ENCODE results near the gene EVC. TPM values are rescaled to one million over a fixed set of nuclear protein-coding genes. Genes with fewer than 3 reads are reported as not detected.
A peak's percentile ranks its signal among the peaks of the same experiment; 100 is the strongest.

EVC gene
- total RNA-seq, 1 experiment from 2014 or later: 29.0 TPM

DNA sequence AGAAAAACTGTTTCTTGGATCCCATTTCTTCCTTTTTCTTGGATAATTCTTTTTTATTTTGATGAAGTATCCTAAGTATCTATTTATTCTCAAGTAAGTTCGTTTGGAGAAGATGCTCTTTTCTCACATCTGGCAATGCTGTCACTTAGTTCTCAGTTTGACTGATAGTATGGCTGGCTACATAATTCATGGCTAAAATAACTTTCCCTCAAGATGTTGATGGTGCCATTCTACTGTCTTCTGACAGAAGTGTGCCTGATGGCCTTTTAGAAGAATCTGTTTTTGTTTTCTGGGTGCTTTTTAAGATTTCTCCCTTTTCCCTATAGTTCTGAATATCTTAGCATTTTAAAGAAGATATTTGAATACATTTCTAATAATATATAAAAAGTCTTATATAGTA lies 44.3 kb upstream of the EVC start:
- TF ChIP-seq, protein P1, sequence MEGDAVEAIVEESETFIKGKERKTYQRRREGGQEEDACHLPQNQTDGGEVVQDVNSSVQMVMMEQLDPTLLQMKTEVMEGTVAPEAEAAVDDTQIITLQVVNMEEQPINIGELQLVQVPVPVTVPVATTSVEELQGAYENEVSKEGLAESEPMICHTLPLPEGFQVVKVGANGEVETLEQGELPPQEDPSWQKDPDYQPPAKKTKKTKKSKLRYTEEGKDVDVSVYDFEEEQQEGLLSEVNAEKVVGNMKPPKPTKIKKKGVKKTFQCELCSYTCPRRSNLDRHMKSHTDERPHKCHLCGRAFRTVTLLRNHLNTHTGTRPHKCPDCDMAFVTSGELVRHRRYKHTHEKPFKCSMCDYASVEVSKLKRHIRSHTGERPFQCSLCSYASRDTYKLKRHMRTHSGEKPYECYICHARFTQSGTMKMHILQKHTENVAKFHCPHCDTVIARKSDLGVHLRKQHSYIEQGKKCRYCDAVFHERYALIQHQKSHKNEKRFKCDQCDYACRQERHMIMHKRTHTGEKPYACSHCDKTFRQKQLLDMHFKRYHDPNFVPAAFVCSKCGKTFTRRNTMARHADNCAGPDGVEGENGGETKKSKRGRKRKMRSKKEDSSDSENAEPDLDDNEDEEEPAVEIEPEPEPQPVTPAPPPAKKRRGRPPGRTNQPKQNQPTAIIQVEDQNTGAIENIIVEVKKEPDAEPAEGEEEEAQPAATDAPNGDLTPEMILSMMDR (IDR thresholded peaks at IDR 0.05; ENCODE audit: unreplicated experiment): no peak
- BruUV-seq (replicated peaks): no TSS peak
- ChIA-PET CTCF (interaction anchor here (0.7 kb wide), 1 partner anchor 121 kb away, joined by 3 read pairs; no protein-coding TSS in a partner anchor), POLR2A (no interaction called here)
- H3K4me3 Mint-ChIP-seq (ENCODE audit: unreplicated experiment): no peak overlapping the region
- H3K36me3 Mint-ChIP-seq (ENCODE audit: insufficient read depth, unreplicated experiment): peaks cover 18% of the 10 kb centered on the region
- DNase-seq (ENCODE audit: unreplicated experiment): no peak
- intact Hi-C loops (cut with micrococcal nuclease): no loop called here
- no peaks in the 10 kb centered on the region for H3K27me3 Mint-ChIP-seq (ENCODE audit: insufficient read depth, unreplicated experiment)
- no peaks in the 10 kb centered on the region for H3K9me3 Mint-ChIP-seq (ENCODE audit: unreplicated experiment)
- H3K27ac Mint-ChIP-seq (ENCODE audit: low read depth, unreplicated experiment): no peak overlapping the region
- no peaks in the 10 kb centered on the region for H3K4me1 Mint-ChIP-seq (ENCODE audit: insufficient read depth, unreplicated experiment)

DNA sequence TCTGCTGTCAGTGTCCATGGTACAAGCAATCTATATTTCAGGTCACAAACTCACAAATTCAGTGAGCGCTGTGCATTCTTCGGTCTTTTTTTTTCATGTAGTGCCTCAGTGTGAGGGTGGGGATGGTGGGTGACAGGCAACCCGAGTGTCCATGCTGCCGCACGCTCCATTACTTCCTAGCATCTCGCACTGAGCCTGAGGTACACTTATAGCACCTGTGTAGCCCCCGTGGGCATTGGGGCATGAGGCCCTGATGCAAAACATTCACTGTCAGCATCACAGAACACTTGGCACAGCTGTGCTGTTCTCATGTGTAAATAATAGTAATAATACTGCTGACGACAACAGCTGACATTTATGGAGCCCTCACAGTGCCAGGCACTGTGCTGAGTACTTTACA lies 34.2 kb upstream of the EVC start:
- H3K4me1 Mint-ChIP-seq (ENCODE audit: insufficient read depth, unreplicated experiment): no peaks in the 10 kb centered on the region
- H3K27ac Mint-ChIP-seq (ENCODE audit: low read depth, unreplicated experiment): no peak overlapping the region
- BruUV-seq (replicated peaks): no TSS peak
- POLR2A ChIA-PET: interaction anchor here (0.6 kb wide), 1 partner anchor 311 kb away, joined by 3 read pairs; no protein-coding TSS in a partner anchor
- CTCF ChIA-PET: interaction anchor here (0.5 kb wide), 1 partner anchor 130 kb away, joined by 5 read pairs; no protein-coding TSS in a partner anchor
- TF ChIP-seq, protein P1 (IDR thresholded peaks at IDR 0.05; ENCODE audit: unreplicated experiment): no peak
- H3K4me3 Mint-ChIP-seq (ENCODE audit: unreplicated experiment): no peak overlapping the region
- H3K36me3 Mint-ChIP-seq (ENCODE audit: insufficient read depth, unreplicated experiment): no peaks in the 10 kb centered on the region
- H3K27me3 Mint-ChIP-seq (ENCODE audit: insufficient read depth, unreplicated experiment): no peaks in the 10 kb centered on the region
- no peak for DNase-seq (ENCODE audit: unreplicated experiment)
- no peaks in the 10 kb centered on the region for H3K9me3 Mint-ChIP-seq (ENCODE audit: unreplicated experiment)
- intact Hi-C loops (cut with micrococcal nuclease): no loop called here

DNA sequence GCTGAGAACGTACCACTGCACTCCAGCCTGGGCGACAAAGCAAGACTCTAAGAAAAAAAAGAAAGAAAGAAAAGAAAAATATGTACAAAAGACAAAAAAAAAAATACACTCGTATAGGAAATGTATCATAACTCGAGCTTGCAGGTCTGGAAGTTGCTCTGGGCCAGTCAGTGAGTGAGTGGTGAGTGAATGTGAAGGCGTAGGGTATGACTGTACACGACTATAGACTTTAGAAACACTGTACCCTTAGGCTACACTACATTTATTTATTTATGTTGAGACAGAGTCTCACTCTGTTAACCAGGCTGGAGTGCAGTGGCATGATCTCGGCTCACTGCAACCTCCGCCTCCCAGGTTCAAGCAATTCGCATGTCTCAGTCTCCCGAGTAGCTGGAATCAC lies 32.0 kb upstream of the EVC start:
- TF ChIP-seq, protein P1 (IDR thresholded peaks at IDR 0.05; ENCODE audit: unreplicated experiment): no peak
- Mint-ChIP-seq H3K36me3 (ENCODE audit: insufficient read depth, unreplicated experiment) (peaks cover 4% of the 10 kb centered on the region), H3K27ac (ENCODE audit: low read depth, unreplicated experiment) (no peak overlapping the region), H3K27me3 (ENCODE audit: insufficient read depth, unreplicated experiment) (no peaks in the 10 kb centered on the region), H3K4me3 (ENCODE audit: unreplicated experiment) (no peak overlapping the region), H3K4me1 (ENCODE audit: insufficient read depth, unreplicated experiment) (no peaks in the 10 kb centered on the region), H3K9me3 (ENCODE audit: unreplicated experiment) (no peaks in the 10 kb centered on the region)
- DNase-seq (ENCODE audit: unreplicated experiment): peak; percentile 8
- ChIA-PET POLR2A (no interaction called here), CTCF (no interaction called here)
- BruUV-seq (replicated peaks): no TSS peak
- intact Hi-C loops (cut with micrococcal nuclease): no loop called here

DNA sequence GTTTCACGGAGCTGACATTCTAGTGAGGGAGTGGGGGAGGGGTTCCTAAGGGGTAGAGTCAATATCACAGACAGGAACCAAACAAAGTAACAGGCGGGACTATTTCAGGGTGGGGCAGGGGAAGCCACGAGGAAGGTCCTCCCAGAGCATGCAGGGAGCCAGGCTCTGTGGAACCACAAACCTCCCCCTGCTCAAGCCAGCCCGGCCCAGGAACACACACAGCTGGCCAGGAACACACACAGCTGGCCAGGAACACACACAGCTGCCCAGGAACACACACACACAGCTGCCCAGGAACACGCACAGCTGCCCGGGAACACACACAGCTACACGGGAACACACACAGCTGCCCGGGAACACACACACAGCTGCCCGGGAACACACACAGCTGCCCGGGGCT lies 27.4 kb upstream of the EVC start:
- H3K27ac Mint-ChIP-seq (ENCODE audit: low read depth, unreplicated experiment): no peak overlapping the region
- intact Hi-C loops (cut with micrococcal nuclease): no loop called here
- no TSS peak for BruUV-seq (replicated peaks)
- TF ChIP-seq, protein P1 (IDR thresholded peaks at IDR 0.05; ENCODE audit: unreplicated experiment): no peak
- no peak overlapping the region for H3K4me3 Mint-ChIP-seq (ENCODE audit: unreplicated experiment)
- POLR2A ChIA-PET: no interaction called here
- H3K36me3 Mint-ChIP-seq (ENCODE audit: insufficient read depth, unreplicated experiment): peaks cover 14% of the 10 kb centered on the region
- H3K4me1 Mint-ChIP-seq (ENCODE audit: insufficient read depth, unreplicated experiment): no peaks in the 10 kb centered on the region
- no peaks in the 10 kb centered on the region for H3K27me3 Mint-ChIP-seq (ENCODE audit: insufficient read depth, unreplicated experiment)
- CTCF ChIA-PET: interaction anchor here (0.6 kb wide), 1 partner anchor 634 kb away, joined by 3 read pairs; no protein-coding TSS in a partner anchor
- H3K9me3 Mint-ChIP-seq (ENCODE audit: unreplicated experiment): no peaks in the 10 kb centered on the region
- DNase-seq (ENCODE audit: unreplicated experiment): no peak
